Lower leg skin (tissue), 3 donors: ENCODE data around the gene USP27X.

Experiments used
- CTCF ChIP-seq, 3 donors: fragments of 450-650 bp; IDR thresholded peaks; one replicate each; pipeline ENCODE4 v1.5.1; 2016; ENCODE audit warnings: antibody characterized with exemption in 3 of 3, mild to moderate bottlenecking in 3 of 3, moderate library complexity in 2 of 3
- POLR2A ChIP-seq, 2 donors: fragments of 450-650 bp; IDR thresholded peaks; one replicate each; pipeline ENCODE4 v1.6.1; 2016 to 2017; ENCODE audit warnings: antibody characterized with exemption in 2 of 2, mild to moderate bottlenecking in 1 of 2, moderate library complexity in 1 of 2

GRCh38 chrX:49919617-49920016, 40.3 kb downstream of the USP27X start:
- no peak for TF ChIP-seq CTCF (IDR thresholded peaks at IDR 0.05)
- no peak for TF ChIP-seq POLR2A (IDR thresholded peaks at IDR 0.05)
